Choroid plexus epithelial cell (primary cell): ENCODE data around the gene ATG101.

Source experiments
- DNase-seq: peaks from one replicate; pipeline ENCODE4 v3.0.0-alpha.2; 2010; ENCODE audit warnings: low read depth
- H3K4me3 ChIP-seq: 2 replicates; pipeline ENCODE4 v1.5.1; 2011; ENCODE audit warnings: low read depth, mild to moderate bottlenecking, control low read depth, low read length, moderate library complexity
- TF ChIP-seq, protein P1 (sequence below): conservative IDR thresholded peaks from 2 replicates; pipeline ENCODE4 v1.5.1; 2011; ENCODE audit warnings: low read depth, mild to moderate bottlenecking, control low read depth, inconsistent platforms, low read length, moderate library complexity

Gene ATG101

GRCh38 chr12:52076811-52077210 is 7.0 kb downstream of the ATG101 start:
- no peak for DNase-seq
- TF ChIP-seq, protein P1, sequence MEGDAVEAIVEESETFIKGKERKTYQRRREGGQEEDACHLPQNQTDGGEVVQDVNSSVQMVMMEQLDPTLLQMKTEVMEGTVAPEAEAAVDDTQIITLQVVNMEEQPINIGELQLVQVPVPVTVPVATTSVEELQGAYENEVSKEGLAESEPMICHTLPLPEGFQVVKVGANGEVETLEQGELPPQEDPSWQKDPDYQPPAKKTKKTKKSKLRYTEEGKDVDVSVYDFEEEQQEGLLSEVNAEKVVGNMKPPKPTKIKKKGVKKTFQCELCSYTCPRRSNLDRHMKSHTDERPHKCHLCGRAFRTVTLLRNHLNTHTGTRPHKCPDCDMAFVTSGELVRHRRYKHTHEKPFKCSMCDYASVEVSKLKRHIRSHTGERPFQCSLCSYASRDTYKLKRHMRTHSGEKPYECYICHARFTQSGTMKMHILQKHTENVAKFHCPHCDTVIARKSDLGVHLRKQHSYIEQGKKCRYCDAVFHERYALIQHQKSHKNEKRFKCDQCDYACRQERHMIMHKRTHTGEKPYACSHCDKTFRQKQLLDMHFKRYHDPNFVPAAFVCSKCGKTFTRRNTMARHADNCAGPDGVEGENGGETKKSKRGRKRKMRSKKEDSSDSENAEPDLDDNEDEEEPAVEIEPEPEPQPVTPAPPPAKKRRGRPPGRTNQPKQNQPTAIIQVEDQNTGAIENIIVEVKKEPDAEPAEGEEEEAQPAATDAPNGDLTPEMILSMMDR: no peak
- H3K4me3 ChIP-seq: no peak overlapping the region

DNA sequence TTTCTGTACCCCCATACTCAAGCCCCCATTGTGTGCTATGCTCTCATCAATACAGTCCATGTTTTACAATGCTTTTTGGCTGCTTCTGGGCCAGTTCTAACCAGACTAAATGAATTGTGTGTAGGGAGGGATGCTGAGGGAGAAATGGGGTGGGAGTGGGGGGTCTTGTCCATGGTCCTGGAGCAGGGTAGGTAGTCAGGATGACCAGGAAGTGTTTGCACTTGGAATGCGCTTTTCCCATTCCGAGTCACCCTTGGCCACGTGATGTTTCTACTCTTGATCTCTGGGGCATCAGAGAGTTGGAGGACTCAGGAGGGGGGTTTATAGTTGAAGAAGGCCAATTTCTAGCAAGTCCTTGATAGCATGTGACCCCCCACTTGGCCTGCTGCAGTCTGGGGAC is 8.5 kb downstream of the ATG101 start:
- TF ChIP-seq, protein P1: no peak
- no peak overlapping the region for H3K4me3 ChIP-seq
- DNase-seq: no peak

- no peak within 1 kb of the TSS for H3K4me3 ChIP-seq
- no peak for DNase-seq
- TF ChIP-seq, protein P1: no peak
These were observed 10.0 kb downstream of the ATG101 start, which contains the start of gene SMIM41 for GRCh38 chr12:52079576-52080402. SMIM41 (plus strand) TSS chr12:52079704; CDS start chr12:52079780, 76 bp downstream.

GRCh38 chr12:52080403-52081251 is 10.8 kb downstream of the ATG101 start:
- no peak for DNase-seq
- TF ChIP-seq, protein P1: no peak
- no peak overlapping the region for H3K4me3 ChIP-seq

- TF ChIP-seq, protein P1: no peak
- no peak for DNase-seq
- H3K4me3 ChIP-seq: no peak overlapping the region
These were observed 11.5 kb downstream of the ATG101 start for GRCh38 chr12:52081263-52081733.

GRCh38 chr12:52082026-52082668 is 12.4 kb downstream of the ATG101 start:
- TF ChIP-seq, protein P1: no peak
- no peak overlapping the region for H3K4me3 ChIP-seq
- no peak for DNase-seq
